K562 treated with DMSO at 1 percent for 24 hours (cell line): ENCODE measurements around the gene CTXN3. TPM values are rescaled to one million over a fixed set of nuclear protein-coding genes. Genes with fewer than 3 reads are reported as not detected.

Source experiments
- total RNA-seq: library from RNA; unstranded; fragments of 300-600 nt; gene quantifications from 2 replicates; pipeline ENCODE4 v1.2.3, GENCODE V29; 2022; ENCODE audit warnings: low read depth; ENCODE audit not compliant: insufficient read depth

The CTXN3 gene
- total RNA-seq: not detected in 2 replicates

GRCh38 chr5:127649018-127649439, at the start of gene CTXN3:
Gene CTXN3 (plus strand): TSS chr5:127649082. CDS start chr5:127657522, 8,440 bp downstream.

GRCh38 chr5:127702926-127703561, 54.2 kb downstream of the CTXN3 start, which contains the start of gene CCDC192:
Gene CCDC192 (plus strand): TSS chr5:127703391. CDS start chr5:127703446, 55 bp downstream.

Other genes with a start within 250 kb of the CTXN3 start
- 19.7 and 22.5 TPM in 2 replicates for gene PRRC1, start 131.4 kb upstream of the CTXN3 start, total RNA-seq
- 0.45 TPM in 1 of 2 replicates, not detected in the other for gene CCDC192, start 54.3 kb downstream of the CTXN3 start, total RNA-seq